ENCODE measurements around the gene GP2.

GRCh38 chr16:20308801-20309590, 18.3 kb downstream of the GP2 start:
- no peak for TF ChIP-seq CTCF (IDR thresholded peaks at IDR 0.05)
- no peak for TF ChIP-seq POLR2A (IDR thresholded peaks at IDR 0.05)
